Stromal cell of bone marrow (primary cell): ENCODE data around the gene TMTC1.
"Not testable (repeated sequence)": the region's sequence is repeated elsewhere in the genome, so short reads cannot be mapped to it uniquely, and the experiment has no call there.

Experiments used
- DNase-seq: peaks from one replicate; pipeline ENCODE4 v3.0.0-alpha.2; 2012; ENCODE audit warnings: low read depth

Gene TMTC1

GRCh38 chr12:29566441-29566840, 217.3 kb downstream of the TMTC1 start:
- DNase-seq, result no peak

DNA sequence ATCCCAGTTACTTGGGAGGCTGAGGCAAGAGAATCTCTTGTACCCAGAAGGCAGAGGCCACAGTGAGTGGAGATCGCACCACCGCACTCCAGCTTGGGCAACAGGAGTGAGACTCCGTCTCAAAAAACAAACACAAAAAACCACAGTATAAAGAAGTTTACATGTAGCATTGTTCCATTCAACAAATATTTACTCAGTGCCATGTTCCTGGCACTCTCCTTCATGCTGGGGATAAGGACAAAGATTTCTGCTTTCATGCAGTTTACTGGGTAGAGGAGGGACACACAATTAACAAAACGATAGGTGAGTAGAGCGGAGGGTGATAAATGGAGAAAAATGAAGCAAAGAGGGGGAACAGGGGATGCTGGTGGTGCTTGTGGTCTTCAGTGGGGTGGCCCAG, 218.0 kb downstream of the TMTC1 start:
- no peak for DNase-seq

- DNase-seq, result no peak
These were observed 218.8 kb downstream of the TMTC1 start for GRCh38 chr12:29564925-29565324.

DNA sequence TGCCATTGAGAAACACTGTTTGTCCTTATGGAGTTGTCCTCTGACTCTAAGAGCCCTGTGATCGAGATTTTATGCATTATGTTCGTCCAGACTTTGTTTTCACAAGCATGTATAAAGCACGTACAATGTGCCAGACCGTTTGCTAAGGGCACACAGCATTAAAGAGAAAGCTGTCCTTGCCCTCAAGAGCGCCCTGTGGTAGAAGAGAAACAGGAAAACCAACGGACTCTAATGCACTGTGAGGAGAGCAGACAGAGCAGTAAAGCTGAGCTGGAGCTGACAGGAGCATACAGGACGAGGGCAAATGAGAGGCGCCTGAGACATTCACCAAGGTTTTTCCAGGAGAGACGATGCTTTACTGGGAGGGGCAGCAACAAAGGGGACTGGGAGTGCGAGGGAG, 220.1 kb downstream of the TMTC1 start:
- no peak for DNase-seq

GRCh38 chr12:29563071-29563470, 220.7 kb downstream of the TMTC1 start:
- DNase-seq, result no peak

GRCh38 chr12:29562110-29562804, 221.5 kb downstream of the TMTC1 start:
- DNase-seq, result peak; percentile 93

GRCh38 chr12:29561664-29562071, 222.1 kb downstream of the TMTC1 start:
- no peak for DNase-seq

DNA sequence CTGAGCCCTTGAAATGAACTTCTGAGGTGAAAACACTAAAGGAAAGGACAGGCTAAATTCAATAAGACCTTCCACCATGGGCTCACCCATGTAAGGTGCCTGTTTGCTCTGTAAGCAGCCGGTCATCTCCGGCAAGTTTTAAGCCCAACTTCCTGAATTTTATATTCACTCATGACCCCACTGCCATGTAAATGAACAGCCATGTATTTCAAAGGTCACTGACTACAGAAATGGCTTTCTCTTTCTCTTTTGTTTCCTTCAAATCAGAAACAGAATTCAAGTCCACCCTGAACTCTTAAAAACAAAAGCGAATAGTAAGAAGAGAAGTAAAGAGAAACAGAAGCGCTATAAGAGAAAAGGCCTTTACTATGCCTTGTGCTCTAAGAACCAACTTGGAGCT, 224.5 kb downstream of the TMTC1 start:
- DNase-seq, result no peak

DNA sequence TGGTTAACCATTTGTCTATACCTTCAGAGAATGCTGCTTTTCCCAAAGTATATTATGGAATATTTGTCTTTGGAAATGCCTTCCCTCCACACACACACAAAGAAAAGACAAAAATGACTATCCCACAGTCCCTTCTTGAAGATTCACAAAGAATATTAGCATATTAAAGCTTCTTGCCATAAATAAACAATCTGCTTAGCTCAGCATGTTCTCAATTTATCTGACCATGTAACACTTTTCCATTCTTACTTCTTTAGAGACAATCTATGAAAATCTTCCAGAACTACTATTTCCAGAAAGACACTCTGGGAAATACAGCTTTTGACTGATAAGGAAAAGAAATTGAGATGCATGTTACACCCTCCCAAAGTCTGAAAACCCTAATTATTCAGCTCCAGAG, 227.4 kb downstream of the TMTC1 start:
- DNase-seq, result no peak

DNA sequence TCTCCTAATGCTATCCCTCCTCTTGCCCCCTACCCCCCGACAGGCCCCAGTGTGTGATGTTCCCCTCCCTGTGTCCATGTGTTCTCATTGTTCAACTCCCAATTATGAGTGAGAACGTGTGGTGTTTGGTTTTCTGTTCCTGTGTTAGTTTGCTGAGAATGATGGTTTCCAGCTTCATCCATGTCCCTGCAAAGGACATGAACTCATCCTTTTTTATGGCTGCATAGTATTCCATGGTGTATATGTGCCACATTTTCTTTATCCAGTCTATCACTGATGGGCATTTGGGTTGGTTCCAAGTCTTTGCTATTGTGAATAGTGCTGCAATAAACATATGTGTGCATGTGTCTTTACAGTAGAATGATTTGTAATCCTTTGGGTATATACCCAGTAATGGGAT, 228.3 kb downstream of the TMTC1 start:
- not testable (repeated sequence) for DNase-seq

DNA sequence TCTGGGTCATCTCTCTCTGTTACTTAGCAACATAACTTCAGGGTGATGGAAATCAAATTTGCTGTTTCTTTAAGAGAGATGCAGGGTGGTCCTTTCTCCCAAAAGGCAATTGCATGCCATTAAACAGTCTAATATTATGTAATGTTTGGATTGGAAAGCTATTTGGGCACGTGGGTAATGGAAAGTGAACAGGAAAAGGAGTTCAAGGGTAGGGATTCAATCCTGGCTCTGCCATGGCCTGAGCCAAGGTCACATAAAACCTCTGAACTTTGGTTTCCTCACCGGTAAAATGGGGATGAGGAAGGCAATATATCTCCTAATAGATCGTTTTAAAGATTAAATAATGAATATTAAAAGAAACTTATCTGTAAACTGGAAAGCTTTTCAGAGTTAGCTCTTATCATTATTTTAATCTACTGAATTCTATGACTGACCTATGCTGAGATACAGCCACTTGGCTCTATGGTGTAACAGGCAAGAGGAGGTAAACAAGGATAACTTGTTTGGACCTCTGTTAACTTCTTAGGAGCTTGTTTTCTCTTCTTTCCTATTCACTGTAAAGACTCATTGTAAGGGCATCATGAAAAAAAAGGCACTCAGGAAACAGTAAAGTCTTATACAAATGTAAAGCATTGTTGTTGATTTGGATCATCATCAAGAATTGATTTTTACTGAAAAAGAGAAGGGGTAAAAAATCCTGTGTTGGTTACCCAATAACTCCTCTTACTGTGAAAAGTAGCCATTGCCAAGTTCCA, 230.6 kb downstream of the TMTC1 start:
- no peak for DNase-seq

- DNase-seq, result peak; percentile 32
These were observed 231.3 kb downstream of the TMTC1 start for GRCh38 chr12:29552324-29552927.

DNA sequence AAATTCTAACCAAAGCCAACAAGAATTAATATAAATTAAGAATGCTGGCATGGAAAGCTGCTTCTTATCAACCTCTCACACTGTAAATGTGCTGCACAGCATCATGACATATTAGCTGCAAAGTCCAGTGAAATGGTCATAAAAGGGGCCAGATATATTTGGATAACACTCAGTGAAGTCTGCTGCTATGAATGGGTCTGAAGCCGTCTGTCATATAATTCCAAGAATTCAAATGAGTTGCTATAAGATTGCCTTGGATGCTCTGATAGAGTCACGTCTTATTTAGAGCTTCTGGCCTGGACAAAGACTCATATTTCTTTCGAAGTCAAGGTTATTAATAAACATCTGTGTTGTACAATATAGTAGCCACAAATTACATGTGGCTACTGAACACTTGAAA, 231.9 kb downstream of the TMTC1 start:
- DNase-seq, result no peak

GRCh38 chr12:29547864-29548263, 235.9 kb downstream of the TMTC1 start:
- DNase-seq, result no peak

GRCh38 chr12:29547151-29547632, 236.6 kb downstream of the TMTC1 start:
- DNase-seq, result no peak

DNA sequence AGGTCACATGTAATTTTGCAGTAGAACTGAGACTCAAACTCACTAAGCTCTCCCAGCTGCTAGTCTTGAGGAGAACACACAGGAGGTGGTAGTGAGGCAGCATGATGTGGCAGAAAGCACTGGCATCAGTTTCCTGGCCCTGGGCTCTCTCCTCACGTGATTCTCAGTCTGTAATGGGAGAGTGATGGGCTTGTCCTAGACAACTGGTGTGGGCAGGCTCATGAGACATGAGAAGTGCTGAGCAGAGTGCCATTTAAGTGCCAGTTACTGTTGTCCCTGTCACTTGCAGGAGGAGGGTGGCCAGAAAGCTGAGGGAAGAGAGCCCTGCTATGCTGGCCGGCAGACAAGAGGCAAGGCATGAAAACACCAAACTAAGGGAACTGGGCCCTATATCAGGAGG, 237.7 kb downstream of the TMTC1 start:
- no peak for DNase-seq

DNA sequence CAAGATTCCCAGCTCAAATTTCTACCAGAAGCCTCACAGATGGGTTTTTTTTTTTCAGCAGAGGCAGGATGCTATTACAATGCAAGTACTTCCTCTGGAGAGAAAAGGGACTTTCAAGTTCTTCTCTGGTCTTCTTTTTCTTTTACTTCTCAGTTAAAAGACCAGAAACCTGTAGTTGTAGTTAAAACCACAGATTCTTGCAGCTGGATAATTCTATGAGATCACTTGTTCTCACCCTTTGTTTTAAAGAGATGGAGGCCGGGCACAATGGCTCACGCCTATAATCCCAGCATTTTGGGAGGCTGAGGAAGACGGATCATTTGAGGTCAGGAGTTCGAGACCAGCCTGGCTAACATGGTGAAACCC, 238.7 kb downstream of the TMTC1 start:
- DNase-seq, result no peak

GRCh38 chr12:29544428-29545101, 239.2 kb downstream of the TMTC1 start:
- no peak for DNase-seq

- no peak for DNase-seq
These were observed 240.7 kb downstream of the TMTC1 start for GRCh38 chr12:29543036-29543435.

- DNase-seq, result no peak
These were observed 246.4 kb downstream of the TMTC1 start for GRCh38 chr12:29537298-29537697.

DNA sequence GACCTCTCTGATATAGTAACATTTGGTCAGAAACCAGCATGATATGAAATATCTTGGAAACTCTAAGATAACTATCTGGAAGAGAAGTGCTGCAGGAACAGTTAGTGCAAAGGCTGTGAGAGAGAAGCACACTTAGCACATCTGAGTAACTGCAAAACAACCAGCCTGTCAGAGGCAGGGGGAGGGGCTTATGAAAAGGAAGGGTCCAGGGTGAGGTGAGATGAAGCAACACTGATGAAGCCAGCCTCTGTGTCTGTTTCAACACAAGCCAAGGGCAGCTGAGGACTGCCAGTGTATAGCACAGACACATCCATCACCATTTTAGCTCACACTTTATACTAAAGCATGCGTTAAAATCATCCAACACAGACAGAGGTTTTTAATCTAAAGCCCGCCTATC, 248.8 kb downstream of the TMTC1 start:
- DNase-seq, result no peak

DNA sequence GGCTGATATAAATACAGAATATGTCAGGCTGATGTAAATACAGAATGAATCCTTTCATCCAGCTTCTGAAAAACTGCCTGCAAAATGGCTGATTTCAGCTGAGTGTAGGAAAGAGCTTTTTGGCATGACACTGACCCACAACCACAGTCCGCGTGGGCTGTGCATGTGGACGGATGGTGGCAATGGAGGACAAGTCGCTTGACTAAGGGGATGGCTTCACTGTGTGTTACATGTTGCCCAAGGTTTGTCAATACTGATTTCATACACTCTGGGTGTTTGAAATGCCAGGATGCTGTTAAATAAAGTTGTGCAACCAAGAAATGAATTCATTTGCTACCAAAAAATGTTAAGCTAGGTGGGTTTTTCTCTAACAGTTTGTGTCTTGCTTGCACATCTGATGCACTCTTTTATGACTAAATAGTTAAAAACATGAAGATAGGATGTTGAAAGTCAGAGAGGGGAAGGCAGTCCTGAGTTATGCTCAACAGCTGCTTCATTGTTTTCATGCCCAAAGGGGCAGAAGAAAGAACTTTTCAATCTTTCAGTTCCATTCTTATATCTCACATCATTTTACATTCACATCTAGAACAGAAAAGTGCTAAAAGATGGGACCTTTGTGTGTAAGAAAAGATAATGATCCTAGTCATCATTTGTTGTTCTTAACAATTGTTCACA, 249.8 kb downstream of the TMTC1 start:
- DNase-seq, result no peak
